Skeletal muscle satellite cell (primary cell): ENCODE data around the gene PGBD1. TPM values are rescaled to one million over a fixed set of nuclear protein-coding genes. Genes with fewer than 3 reads are reported as not detected.
A peak's percentile ranks its signal among the peaks of the same experiment; 100 is the strongest.

Experiments
- H3K27me3 ChIP-seq: 2 replicates; pipeline ENCODE4 v1.7.0; 2013; ENCODE audit warnings: low read length; ENCODE audit not compliant: control insufficient read depth, insufficient read depth
- H3K36me3 ChIP-seq: 2 replicates; pipeline ENCODE4 v1.7.0; 2013; ENCODE audit warnings: mild to moderate bottlenecking, control low read depth, low read length; ENCODE audit not compliant: insufficient read depth
- H3K4me1 ChIP-seq: 2 replicates; pipeline ENCODE4 v1.7.0; 2013; ENCODE audit warnings: low read length; ENCODE audit not compliant: control insufficient read depth, insufficient read depth
- H3K4me2 ChIP-seq: 2 replicates; pipeline ENCODE4 v1.7.0; 2013; ENCODE audit warnings: mild to moderate bottlenecking, low read length
- H3K4me3 ChIP-seq: 2 replicates; pipeline ENCODE4 v1.7.0; 2013; ENCODE audit warnings: low read length
- H3K9ac ChIP-seq: 2 replicates; pipeline ENCODE4 v1.7.0; 2013; ENCODE audit warnings: mild to moderate bottlenecking, low read depth, low read length, moderate library complexity
- H3K9me3 ChIP-seq: replicated peaks from 2 replicates; pipeline ENCODE4 v1.7.0; 2013; ENCODE audit warnings: mild to moderate bottlenecking, control low read depth, low read length
- small RNA-seq: library from RNA; depleted of rRNA; stranded (forward); fragments of <200 nt; gene quantifications from one replicate; pipeline ENCODE3, GENCODE V24; 2012

The PGBD1 gene

GRCh38 chr6:28340310-28341095, 59.1 kb downstream of the PGBD1 start:
- no peaks in the 10 kb centered on the region for H3K27me3 ChIP-seq
- H3K4me2 ChIP-seq, result no peak overlapping the region

GRCh38 chr6:28343898-28344677, 62.7 kb downstream of the PGBD1 start:
- no peak overlapping the region for H3K4me3 ChIP-seq
- no peak overlapping the region for H3K9ac ChIP-seq
- H3K36me3 ChIP-seq, result no peaks in the 10 kb centered on the region
- H3K4me1 ChIP-seq, result no peaks in the 10 kb centered on the region
- no peaks in the 10 kb centered on the region for H3K9me3 ChIP-seq
- H3K27me3 ChIP-seq, result peaks cover 5% of the 10 kb centered on the region
- no peak overlapping the region for H3K4me2 ChIP-seq

More at GRCh38 chr6:28340310-28341095, 59.1 kb downstream of the PGBD1 start:
- no peak overlapping the region for H3K9ac ChIP-seq
- H3K9me3 ChIP-seq, result no peaks in the 10 kb centered on the region
- H3K36me3 ChIP-seq, result no peaks in the 10 kb centered on the region
- H3K4me3 ChIP-seq, result no peak overlapping the region
- H3K4me1 ChIP-seq, result peaks cover 8% of the 10 kb centered on the region

- Histone ChIP-seq H3K9ac (no peak overlapping the region), H3K4me2 (no peak overlapping the region), H3K27me3 (peaks cover 5% of the 10 kb centered on the region), H3K4me1 (no peaks in the 10 kb centered on the region), H3K9me3 (no peaks in the 10 kb centered on the region), H3K4me3 (no peak overlapping the region), H3K36me3 (no peaks in the 10 kb centered on the region)
These were observed 63.8 kb downstream of the PGBD1 start for GRCh38 chr6:28345201-28345600.

- Histone ChIP-seq H3K36me3 (no peaks in the 10 kb centered on the region), H3K4me2 (no peak overlapping the region), H3K27me3 (peaks cover 5% of the 10 kb centered on the region)
These were observed 65.7 kb downstream of the PGBD1 start for GRCh38 chr6:28347119-28347518.

GRCh38 chr6:28349344-28349891, 68.0 kb downstream of the PGBD1 start:
- Histone ChIP-seq H3K9ac (peak overlapping the region; percentile 82), H3K4me2 (peak overlapping the region; percentile 87), H3K27me3 (peaks cover 5% of the 10 kb centered on the region), H3K4me1 (peaks cover 25% of the 10 kb centered on the region), H3K4me3 (peak overlapping the region; percentile 87), H3K36me3 (no peaks in the 10 kb centered on the region), H3K9me3 (no peaks in the 10 kb centered on the region)

More at GRCh38 chr6:28347119-28347518, 65.7 kb downstream of the PGBD1 start:
- Histone ChIP-seq H3K4me1 (peaks cover 10% of the 10 kb centered on the region), H3K9me3 (no peaks in the 10 kb centered on the region), H3K4me3 (no peak overlapping the region), H3K9ac (no peak overlapping the region)

- Histone ChIP-seq H3K4me1 (peaks cover 32% of the 10 kb centered on the region), H3K36me3 (no peaks in the 10 kb centered on the region), H3K9ac (peak within 1 kb of the TSS; percentile 82), H3K27me3 (peaks cover 5% of the 10 kb centered on the region), H3K4me2 (peak within 1 kb of the TSS; percentile 87), H3K4me3 (peak within 1 kb of the TSS; percentile 87), H3K9me3 (no peaks in the 10 kb centered on the region)
These were observed 68.7 kb downstream of the PGBD1 start, which contains the start of gene ZKSCAN3 for GRCh38 chr6:28349892-28350737. TSS of gene ZKSCAN3 (plus strand) at chr6:28349947. CDS start at chr6:28359587, 9,640 bp downstream.

GRCh38 chr6:28351087-28351486, 69.7 kb downstream of the PGBD1 start:
- no peaks in the 10 kb centered on the region for H3K36me3 ChIP-seq
- H3K27me3 ChIP-seq, result peaks cover under 1% of the 10 kb centered on the region
- H3K4me2 ChIP-seq, result peak overlapping the region; percentile 87
- peaks cover 37% of the 10 kb centered on the region for H3K4me1 ChIP-seq
- peak overlapping the region; percentile 87 for H3K4me3 ChIP-seq
- H3K9ac ChIP-seq, result peak overlapping the region; percentile 82
- no peaks in the 10 kb centered on the region for H3K9me3 ChIP-seq

GRCh38 chr6:28351493-28351925, 70.1 kb downstream of the PGBD1 start:
- H3K9me3 ChIP-seq, result no peaks in the 10 kb centered on the region
- H3K27me3 ChIP-seq, result no peaks in the 10 kb centered on the region
- H3K36me3 ChIP-seq, result no peaks in the 10 kb centered on the region
- H3K4me1 ChIP-seq, result peaks cover 40% of the 10 kb centered on the region
- H3K9ac ChIP-seq, result no peak overlapping the region
- H3K4me3 ChIP-seq, result no peak overlapping the region
- peak overlapping the region; percentile 87 for H3K4me2 ChIP-seq

Small RNAs within 50 kb of the gene (small RNA-seq; reads per million reads assigned to genes)
- gene AL021997.1, result not detected
- not detected for gene AL021997.2
